GM19438 (cell line): ENCODE data around the gene CWC27.

ENCODE experiments used
- ATAC-seq: cut with Tn5 transposase; IDR thresholded peaks from one replicate; pipeline ENCODE4 v1.9.1; 2021; ENCODE audit warnings: low read depth; ENCODE audit not compliant: unreplicated experiment

CWC27 gene

GRCh38 chr5:64835266-64835665 is 66.5 kb downstream of the CWC27 start:
- ATAC-seq, result no peak

- no peak for ATAC-seq
Measured at GRCh38 chr5:64836190-64836755, 67.5 kb downstream of the CWC27 start.

- no peak for ATAC-seq
Measured at GRCh38 chr5:64836786-64837185, 68.1 kb downstream of the CWC27 start.

- ATAC-seq, result no peak
Measured at GRCh38 chr5:64838376-64838775, 69.6 kb downstream of the CWC27 start.

GRCh38 chr5:64838803-64839202 is 70.1 kb downstream of the CWC27 start:
- no peak for ATAC-seq

GRCh38 chr5:64839936-64840335 is 71.2 kb downstream of the CWC27 start:
- no peak for ATAC-seq

GRCh38 chr5:64840958-64841357 is 72.2 kb downstream of the CWC27 start:
- ATAC-seq, result no peak

- ATAC-seq, result no peak
Measured at GRCh38 chr5:64853777-64854176, 85.0 kb downstream of the CWC27 start.

- ATAC-seq, result no peak
Measured at GRCh38 chr5:64854855-64855254, 86.1 kb downstream of the CWC27 start.

GRCh38 chr5:64859881-64860280 is 91.2 kb downstream of the CWC27 start:
- ATAC-seq, result no peak

GRCh38 chr5:64861281-64861680 is 92.6 kb downstream of the CWC27 start:
- ATAC-seq, result no peak

GRCh38 chr5:64864171-64864570 is 95.4 kb downstream of the CWC27 start:
- ATAC-seq, result no peak

- ATAC-seq, result no peak
Measured at GRCh38 chr5:64865662-64866061, 96.9 kb downstream of the CWC27 start.

GRCh38 chr5:64869419-64869818 is 100.7 kb downstream of the CWC27 start:
- ATAC-seq, result no peak

- ATAC-seq, result no peak
Measured at GRCh38 chr5:64872044-64872443, 103.3 kb downstream of the CWC27 start.

GRCh38 chr5:64873441-64873840 is 104.7 kb downstream of the CWC27 start:
- ATAC-seq, result no peak

GRCh38 chr5:64874753-64875152 is 106.0 kb downstream of the CWC27 start:
- ATAC-seq, result no peak

GRCh38 chr5:64876203-64876602 is 107.5 kb downstream of the CWC27 start:
- no peak for ATAC-seq

- ATAC-seq, result no peak
Measured at GRCh38 chr5:64880821-64881220, 112.1 kb downstream of the CWC27 start.

GRCh38 chr5:64883912-64884311 is 115.2 kb downstream of the CWC27 start:
- ATAC-seq, result no peak

- no peak for ATAC-seq
Measured at GRCh38 chr5:64884541-64884940, 115.8 kb downstream of the CWC27 start.

- no peak for ATAC-seq
Measured at GRCh38 chr5:64887910-64888309, 119.2 kb downstream of the CWC27 start.

GRCh38 chr5:64895748-64896147 is 127.0 kb downstream of the CWC27 start:
- ATAC-seq, result no peak
